GM18520 (cell line): ENCODE measurements around the gene MMP20.

Experiments
- ATAC-seq: cut with Tn5 transposase; IDR thresholded peaks from one replicate; pipeline ENCODE4 v1.9.1; 2021; ENCODE audit not compliant: unreplicated experiment

MMP20 gene

GRCh38 chr11:102623128-102623527, 2.0 kb downstream of the MMP20 start:
- ATAC-seq, result no peak

- ATAC-seq, result no peak
These were observed 2.9 kb downstream of the MMP20 start for GRCh38 chr11:102622258-102622657.

- peak; percentile 77 for ATAC-seq
These were observed 4.1 kb downstream of the MMP20 start for GRCh38 chr11:102620818-102621561.

GRCh38 chr11:102620179-102620578, 5.0 kb downstream of the MMP20 start:
- ATAC-seq, result no peak

- no peak for ATAC-seq
These were observed 7.6 kb downstream of the MMP20 start for GRCh38 chr11:102617466-102618008.

GRCh38 chr11:102615894-102616432, 9.2 kb downstream of the MMP20 start:
- no peak for ATAC-seq

GRCh38 chr11:102615077-102615893, 9.8 kb downstream of the MMP20 start:
- ATAC-seq, result no peak

GRCh38 chr11:102614485-102614884, 10.6 kb downstream of the MMP20 start:
- no peak for ATAC-seq

GRCh38 chr11:102614031-102614430, 11.1 kb downstream of the MMP20 start:
- no peak for ATAC-seq

- no peak for ATAC-seq
These were observed 11.7 kb downstream of the MMP20 start for GRCh38 chr11:102613450-102613849.

GRCh38 chr11:102611291-102611690, 13.8 kb downstream of the MMP20 start:
- peak; percentile 41 for ATAC-seq

GRCh38 chr11:102610200-102610599, 14.9 kb downstream of the MMP20 start:
- ATAC-seq, result peak; percentile 25

- no peak for ATAC-seq
These were observed 16.4 kb downstream of the MMP20 start for GRCh38 chr11:102608699-102609098.

- ATAC-seq, result no peak
These were observed 20.3 kb downstream of the MMP20 start for GRCh38 chr11:102604875-102605274.

- no peak for ATAC-seq
These were observed 21.1 kb downstream of the MMP20 start for GRCh38 chr11:102604011-102604410.

- no peak for ATAC-seq
These were observed 21.6 kb downstream of the MMP20 start for GRCh38 chr11:102603576-102603975.

- no peak for ATAC-seq
These were observed 22.0 kb downstream of the MMP20 start for GRCh38 chr11:102603091-102603490.

- no peak for ATAC-seq
These were observed 24.5 kb downstream of the MMP20 start for GRCh38 chr11:102600666-102601065.

- ATAC-seq, result peak; percentile 92
These were observed 25.4 kb downstream of the MMP20 start for GRCh38 chr11:102599642-102600261.

- no peak for ATAC-seq
These were observed 26.9 kb downstream of the MMP20 start for GRCh38 chr11:102598272-102598671.

GRCh38 chr11:102596578-102596977, 28.6 kb downstream of the MMP20 start:
- ATAC-seq, result no peak
